H1 (cell line): Measurements from ENCODE around the gene DDX21. TPM values are rescaled to one million over a fixed set of nuclear protein-coding genes. Genes with fewer than 3 reads are reported as not detected.

Experiments used
- EGR1 ChIP-seq: IDR thresholded peaks from 2 replicates; pipeline ENCODE4 v1.6.1; 2011; ENCODE audit warnings: low read depth, low read length, borderline replicate concordance
- EP300 ChIP-seq, 2 experiments: IDR thresholded peaks; 1 replicate in 1 of 2; 2 replicates in 1 of 2; pipeline ENCODE4 v1.6.1; 2011 to 2012; ENCODE audit warnings: low read depth in 2 of 2, low read length in 2 of 2, mild to moderate bottlenecking in 2 of 2, borderline replicate concordance in 1 of 2, inconsistent platforms in 1 of 2, moderate library complexity in 1 of 2
- KDM1A ChIP-seq: fragments of 200-600, 300-600 bp; sonication (generic); IDR thresholded peaks from 2 replicates; pipeline ENCODE4 v1.7.1; 2016; ENCODE audit warnings: mild to moderate bottlenecking, low read length, borderline replicate concordance
- PHF8 ChIP-seq: fragments of 200-600 bp; sonication (generic); conservative IDR thresholded peaks from 2 replicates; pipeline ENCODE4 v1.7.1; 2012; ENCODE audit warnings: low read depth, mild to moderate bottlenecking, inconsistent platforms, low read length, moderate library complexity
- RAD21 ChIP-seq, 2 experiments: IDR thresholded peaks in 1 of 2; conservative IDR thresholded peaks in 1 of 2; 2 replicates each; pipeline ENCODE4 v1.6.1; 2011; ENCODE audit warnings: low read depth in 2 of 2, low read length in 2 of 2, improper control_type of control experiment in 1 of 2, inconsistent platforms in 1 of 2, mild to moderate bottlenecking in 1 of 2, moderate library complexity in 1 of 2
- SIN3A ChIP-seq, 2 experiments: IDR thresholded peaks in 1 of 2; conservative IDR thresholded peaks in 1 of 2; 2 replicates each; pipeline ENCODE4 v1.6.1; 2011 to 2012; ENCODE audit warnings: low read length in 2 of 2, improper control_type of control experiment in 1 of 2, low read depth in 1 of 2, mild to moderate bottlenecking in 1 of 2
- SIX5 ChIP-seq: IDR thresholded peaks from 2 replicates; pipeline ENCODE4 v1.6.1; 2011; ENCODE audit warnings: mild to moderate bottlenecking, low read depth, low read length
- SRF ChIP-seq: IDR thresholded peaks from 2 replicates; pipeline ENCODE4 v1.6.1; 2011; ENCODE audit warnings: mild to moderate bottlenecking, low read depth, low read length, moderate library complexity
- polyA plus RNA-seq, 7 experiments: library from polyadenylated mRNA; depleted of rRNA in 3 of 7; stranded (reverse) in 5 of 7; unstranded in 2 of 7; fragments of >200 nt in 5 of 7; fragments of 200-250 nt in 2 of 7; gene quantifications; 1 replicate in 5 of 7; 2 replicates in 1 of 7; 4 replicates in 1 of 7; pipeline versions ENCODE4 v1.2.1 to v1.2.3, GENCODE V29; 2011 to 2013; ENCODE audit warnings: missing spikeins in 2 of 7, mixed read lengths in 2 of 7
- total RNA-seq: library from RNA; stranded (reverse); fragmentation: NEBNext Ultra II Directional; extraction: Animal tissue kit (Norgen Biotek cat#: 25700); gene quantifications from 2 replicates; pipeline ENCODE4 v1.2.1, GENCODE V29; 2021
- TF ChIP-seq, protein P1 (sequence below): fragments of 300-600 bp; sonication (generic); IDR thresholded peaks from 2 replicates; pipeline ENCODE4 v1.7.1; 2012; ENCODE audit warnings: low read length, moderate library complexity, mild to moderate bottlenecking, inconsistent platforms; ENCODE audit not compliant: insufficient replicate concordance

The DDX21 gene
- total and polyA plus RNA-seq, 2 of the 8 experiments (the other 6 are each of a cell fraction or from before 2014, with no cell fraction given), result 67.0 to 195 TPM

DNA sequence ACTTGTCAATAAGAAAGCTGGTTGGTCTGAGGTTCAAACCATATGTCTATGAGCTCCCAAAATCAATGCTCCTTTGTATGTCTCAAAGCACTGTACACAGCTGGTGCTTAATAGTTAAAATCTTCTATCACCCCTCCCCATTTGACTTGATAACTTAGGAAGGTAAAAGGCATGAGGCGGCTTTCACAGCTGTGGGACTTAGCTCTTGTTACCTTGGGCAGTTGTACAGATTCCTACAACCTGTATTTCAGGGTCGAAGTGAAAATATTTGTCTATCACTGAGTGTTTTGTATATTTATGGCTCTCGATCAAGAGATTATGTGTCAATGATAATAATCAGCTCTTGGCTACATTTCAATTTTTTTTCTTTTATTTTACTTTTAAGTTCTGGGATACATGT is 31.6 kb downstream of the DDX21 start (continued):
- TF ChIP-seq, protein P1, sequence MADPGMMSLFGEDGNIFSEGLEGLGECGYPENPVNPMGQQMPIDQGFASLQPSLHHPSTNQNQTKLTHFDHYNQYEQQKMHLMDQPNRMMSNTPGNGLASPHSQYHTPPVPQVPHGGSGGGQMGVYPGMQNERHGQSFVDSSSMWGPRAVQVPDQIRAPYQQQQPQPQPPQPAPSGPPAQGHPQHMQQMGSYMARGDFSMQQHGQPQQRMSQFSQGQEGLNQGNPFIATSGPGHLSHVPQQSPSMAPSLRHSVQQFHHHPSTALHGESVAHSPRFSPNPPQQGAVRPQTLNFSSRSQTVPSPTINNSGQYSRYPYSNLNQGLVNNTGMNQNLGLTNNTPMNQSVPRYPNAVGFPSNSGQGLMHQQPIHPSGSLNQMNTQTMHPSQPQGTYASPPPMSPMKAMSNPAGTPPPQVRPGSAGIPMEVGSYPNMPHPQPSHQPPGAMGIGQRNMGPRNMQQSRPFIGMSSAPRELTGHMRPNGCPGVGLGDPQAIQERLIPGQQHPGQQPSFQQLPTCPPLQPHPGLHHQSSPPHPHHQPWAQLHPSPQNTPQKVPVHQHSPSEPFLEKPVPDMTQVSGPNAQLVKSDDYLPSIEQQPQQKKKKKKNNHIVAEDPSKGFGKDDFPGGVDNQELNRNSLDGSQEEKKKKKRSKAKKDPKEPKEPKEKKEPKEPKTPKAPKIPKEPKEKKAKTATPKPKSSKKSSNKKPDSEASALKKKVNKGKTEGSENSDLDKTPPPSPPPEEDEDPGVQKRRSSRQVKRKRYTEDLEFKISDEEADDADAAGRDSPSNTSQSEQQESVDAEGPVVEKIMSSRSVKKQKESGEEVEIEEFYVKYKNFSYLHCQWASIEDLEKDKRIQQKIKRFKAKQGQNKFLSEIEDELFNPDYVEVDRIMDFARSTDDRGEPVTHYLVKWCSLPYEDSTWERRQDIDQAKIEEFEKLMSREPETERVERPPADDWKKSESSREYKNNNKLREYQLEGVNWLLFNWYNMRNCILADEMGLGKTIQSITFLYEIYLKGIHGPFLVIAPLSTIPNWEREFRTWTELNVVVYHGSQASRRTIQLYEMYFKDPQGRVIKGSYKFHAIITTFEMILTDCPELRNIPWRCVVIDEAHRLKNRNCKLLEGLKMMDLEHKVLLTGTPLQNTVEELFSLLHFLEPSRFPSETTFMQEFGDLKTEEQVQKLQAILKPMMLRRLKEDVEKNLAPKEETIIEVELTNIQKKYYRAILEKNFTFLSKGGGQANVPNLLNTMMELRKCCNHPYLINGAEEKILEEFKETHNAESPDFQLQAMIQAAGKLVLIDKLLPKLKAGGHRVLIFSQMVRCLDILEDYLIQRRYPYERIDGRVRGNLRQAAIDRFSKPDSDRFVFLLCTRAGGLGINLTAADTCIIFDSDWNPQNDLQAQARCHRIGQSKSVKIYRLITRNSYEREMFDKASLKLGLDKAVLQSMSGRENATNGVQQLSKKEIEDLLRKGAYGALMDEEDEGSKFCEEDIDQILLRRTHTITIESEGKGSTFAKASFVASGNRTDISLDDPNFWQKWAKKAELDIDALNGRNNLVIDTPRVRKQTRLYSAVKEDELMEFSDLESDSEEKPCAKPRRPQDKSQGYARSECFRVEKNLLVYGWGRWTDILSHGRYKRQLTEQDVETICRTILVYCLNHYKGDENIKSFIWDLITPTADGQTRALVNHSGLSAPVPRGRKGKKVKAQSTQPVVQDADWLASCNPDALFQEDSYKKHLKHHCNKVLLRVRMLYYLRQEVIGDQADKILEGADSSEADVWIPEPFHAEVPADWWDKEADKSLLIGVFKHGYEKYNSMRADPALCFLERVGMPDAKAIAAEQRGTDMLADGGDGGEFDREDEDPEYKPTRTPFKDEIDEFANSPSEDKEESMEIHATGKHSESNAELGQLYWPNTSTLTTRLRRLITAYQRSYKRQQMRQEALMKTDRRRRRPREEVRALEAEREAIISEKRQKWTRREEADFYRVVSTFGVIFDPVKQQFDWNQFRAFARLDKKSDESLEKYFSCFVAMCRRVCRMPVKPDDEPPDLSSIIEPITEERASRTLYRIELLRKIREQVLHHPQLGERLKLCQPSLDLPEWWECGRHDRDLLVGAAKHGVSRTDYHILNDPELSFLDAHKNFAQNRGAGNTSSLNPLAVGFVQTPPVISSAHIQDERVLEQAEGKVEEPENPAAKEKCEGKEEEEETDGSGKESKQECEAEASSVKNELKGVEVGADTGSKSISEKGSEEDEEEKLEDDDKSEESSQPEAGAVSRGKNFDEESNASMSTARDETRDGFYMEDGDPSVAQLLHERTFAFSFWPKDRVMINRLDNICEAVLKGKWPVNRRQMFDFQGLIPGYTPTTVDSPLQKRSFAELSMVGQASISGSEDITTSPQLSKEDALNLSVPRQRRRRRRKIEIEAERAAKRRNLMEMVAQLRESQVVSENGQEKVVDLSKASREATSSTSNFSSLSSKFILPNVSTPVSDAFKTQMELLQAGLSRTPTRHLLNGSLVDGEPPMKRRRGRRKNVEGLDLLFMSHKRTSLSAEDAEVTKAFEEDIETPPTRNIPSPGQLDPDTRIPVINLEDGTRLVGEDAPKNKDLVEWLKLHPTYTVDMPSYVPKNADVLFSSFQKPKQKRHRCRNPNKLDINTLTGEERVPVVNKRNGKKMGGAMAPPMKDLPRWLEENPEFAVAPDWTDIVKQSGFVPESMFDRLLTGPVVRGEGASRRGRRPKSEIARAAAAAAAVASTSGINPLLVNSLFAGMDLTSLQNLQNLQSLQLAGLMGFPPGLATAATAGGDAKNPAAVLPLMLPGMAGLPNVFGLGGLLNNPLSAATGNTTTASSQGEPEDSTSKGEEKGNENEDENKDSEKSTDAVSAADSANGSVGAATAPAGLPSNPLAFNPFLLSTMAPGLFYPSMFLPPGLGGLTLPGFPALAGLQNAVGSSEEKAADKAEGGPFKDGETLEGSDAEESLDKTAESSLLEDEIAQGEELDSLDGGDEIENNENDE, result no peak
- TF ChIP-seq EP300 (IDR thresholded peaks at IDR 0.05; ENCODE audit: borderline replicate concordance in 1 of 2, low read depth in 2 of 2, low read length in 2 of 2) (no peak), PHF8 (no peak), EGR1 (no peak), SRF (no peak), KDM1A (no peak), SIX5 (no peak), SIN3A (conservative IDR thresholded peaks at IDR 0.05 in 1 of 2, IDR thresholded peaks at IDR 0.05 in 1 of 2; ENCODE audit: low read depth in 1 of 2, low read length in 2 of 2) (no peak), RAD21 (IDR thresholded peaks at IDR 0.05 in 1 of 2, conservative IDR thresholded peaks at IDR 0.05 in 1 of 2; ENCODE audit: low read depth in 2 of 2, low read length in 2 of 2) (no peak)
